ENCODE measurements around the gene NXPH3.
A peak's percentile ranks its signal among the peaks of the same experiment; 100 is the strongest.

NXPH3 gene

DNA sequence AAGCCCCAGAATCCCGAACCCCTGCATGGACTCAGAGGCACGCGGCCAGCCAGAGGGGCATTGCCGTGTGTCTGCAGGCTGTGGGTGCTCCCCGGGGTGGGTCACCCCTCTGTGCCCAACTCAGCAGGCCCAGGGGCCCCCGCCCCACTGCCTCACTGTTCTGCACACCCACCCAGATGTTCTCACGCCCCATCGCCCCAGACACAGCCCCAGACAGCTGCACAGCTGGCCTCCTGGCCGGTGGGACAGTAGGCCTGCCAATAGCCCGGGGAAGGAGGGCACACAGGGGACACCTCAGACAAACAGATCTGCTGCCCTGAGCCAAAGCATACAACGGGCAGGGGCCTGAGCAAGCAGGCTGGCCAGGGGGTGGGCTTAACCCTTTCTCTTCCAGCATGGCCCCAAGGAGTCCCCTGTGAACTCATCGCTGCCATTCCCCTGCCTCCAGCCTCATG lies 27.6 kb upstream of the NXPH3 start:
- no peak overlapping the region for H2AFZ ChIP-seq (ENCODE audit: low read length)
- no peaks in the 10 kb centered on the region for H3F3A ChIP-seq (ENCODE audit: low read depth)
- TF ChIP-seq EZH2phosphoT487 (IDR thresholded peaks at IDR 0.05; ENCODE audit: borderline replicate concordance) = no peak
- TF ChIP-seq, protein P1, sequence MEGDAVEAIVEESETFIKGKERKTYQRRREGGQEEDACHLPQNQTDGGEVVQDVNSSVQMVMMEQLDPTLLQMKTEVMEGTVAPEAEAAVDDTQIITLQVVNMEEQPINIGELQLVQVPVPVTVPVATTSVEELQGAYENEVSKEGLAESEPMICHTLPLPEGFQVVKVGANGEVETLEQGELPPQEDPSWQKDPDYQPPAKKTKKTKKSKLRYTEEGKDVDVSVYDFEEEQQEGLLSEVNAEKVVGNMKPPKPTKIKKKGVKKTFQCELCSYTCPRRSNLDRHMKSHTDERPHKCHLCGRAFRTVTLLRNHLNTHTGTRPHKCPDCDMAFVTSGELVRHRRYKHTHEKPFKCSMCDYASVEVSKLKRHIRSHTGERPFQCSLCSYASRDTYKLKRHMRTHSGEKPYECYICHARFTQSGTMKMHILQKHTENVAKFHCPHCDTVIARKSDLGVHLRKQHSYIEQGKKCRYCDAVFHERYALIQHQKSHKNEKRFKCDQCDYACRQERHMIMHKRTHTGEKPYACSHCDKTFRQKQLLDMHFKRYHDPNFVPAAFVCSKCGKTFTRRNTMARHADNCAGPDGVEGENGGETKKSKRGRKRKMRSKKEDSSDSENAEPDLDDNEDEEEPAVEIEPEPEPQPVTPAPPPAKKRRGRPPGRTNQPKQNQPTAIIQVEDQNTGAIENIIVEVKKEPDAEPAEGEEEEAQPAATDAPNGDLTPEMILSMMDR (conservative IDR thresholded peaks at IDR 0.05; ENCODE audit: low read length) = no peak
- H3K36me3 ChIP-seq (ENCODE audit: insufficient read depth, low read length) = no peaks in the 10 kb centered on the region
- H4K20me1 ChIP-seq (ENCODE audit: insufficient read depth, low read length, poor library complexity, severe bottlenecking) = no peaks in the 10 kb centered on the region
- peaks cover 9% of the 10 kb centered on the region; the same call in 1 of the 2 replicates for H3K9me3 ChIP-seq (ENCODE audit: insufficient read depth, low read depth, low read length)
- H3K9ac ChIP-seq (ENCODE audit: low read depth, low read length, poor library complexity, severe bottlenecking) = no peak overlapping the region
- no peak overlapping the region for H3K4me2 ChIP-seq (ENCODE audit: low read depth, low read length, poor library complexity, severe bottlenecking)
- peaks cover 7% of the 10 kb centered on the region for H3K4me1 ChIP-seq (ENCODE audit: insufficient read depth, low read length, poor library complexity, severe bottlenecking)
- H3K9me2 ChIP-seq (replicated peaks; ENCODE audit: low read depth, low read length) = no peaks in the 10 kb centered on the region
- H3K79me2 ChIP-seq (ENCODE audit: insufficient read depth, low read length) = no peaks in the 10 kb centered on the region
- no peak overlapping the region for H3K4me3 ChIP-seq (ENCODE audit: low read length, poor library complexity, severe bottlenecking)
- H3K27me3 ChIP-seq (ENCODE audit: insufficient read depth, low read length, poor library complexity, severe bottlenecking) = no peaks in the 10 kb centered on the region

DNA sequence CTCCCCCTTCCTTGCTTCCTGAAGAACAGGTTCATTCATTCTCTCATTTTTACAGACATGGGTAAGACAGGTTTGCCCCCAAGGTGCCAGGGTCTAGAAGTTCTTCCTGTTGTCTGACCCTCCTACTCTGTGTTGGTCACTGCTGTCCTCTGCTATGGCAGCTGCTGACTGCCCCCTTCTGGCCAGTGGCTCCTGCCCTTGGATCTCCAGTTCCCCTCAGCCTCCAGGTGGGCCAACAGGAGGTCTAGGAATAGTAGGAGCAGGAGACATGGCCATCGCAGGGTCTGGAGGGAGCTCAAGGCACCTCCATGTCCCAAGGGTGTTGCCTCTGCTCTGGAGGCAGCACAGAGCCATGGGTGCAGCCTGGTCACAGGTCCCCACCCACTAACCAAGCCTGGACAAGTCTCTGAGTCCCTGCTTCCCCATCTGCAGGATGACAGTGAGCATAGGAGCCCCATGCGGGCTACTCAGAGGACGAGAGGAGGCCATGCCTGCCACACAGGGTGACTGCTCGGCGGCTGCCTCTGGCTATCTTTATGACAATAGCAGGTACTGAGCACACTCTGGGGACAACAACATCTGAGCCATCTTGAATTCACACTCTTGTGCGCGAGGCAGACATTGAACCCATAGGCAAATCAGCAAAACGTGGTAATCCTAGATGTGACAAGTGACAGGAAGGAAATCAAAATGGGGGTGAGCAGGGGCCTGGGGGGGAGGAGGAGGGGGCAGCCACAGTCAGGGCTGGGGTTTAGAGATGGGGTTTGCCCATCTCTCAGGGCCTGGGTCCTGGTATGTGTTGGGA lies 27.0 kb upstream of the NXPH3 start:
- TF ChIP-seq, protein P1 (conservative IDR thresholded peaks at IDR 0.05; ENCODE audit: low read length) = peak; percentile 86
- no peak for TF ChIP-seq EZH2phosphoT487 (IDR thresholded peaks at IDR 0.05; ENCODE audit: borderline replicate concordance)
- H3K9ac ChIP-seq (ENCODE audit: low read depth, low read length, poor library complexity, severe bottlenecking) = no peak overlapping the region

GRCh38 chr17:49549311-49549605 lies 26.4 kb upstream of the NXPH3 start:
- no peaks in the 10 kb centered on the region for H3F3A ChIP-seq (ENCODE audit: low read depth)
- H3K4me1 ChIP-seq (ENCODE audit: insufficient read depth, low read length, poor library complexity, severe bottlenecking) = peaks cover 7% of the 10 kb centered on the region
- H3K36me3 ChIP-seq (ENCODE audit: insufficient read depth, low read length) = no peaks in the 10 kb centered on the region
- no peak overlapping the region for H3K9ac ChIP-seq (ENCODE audit: low read depth, low read length, poor library complexity, severe bottlenecking)
- no peak overlapping the region for H3K4me3 ChIP-seq (ENCODE audit: low read length, poor library complexity, severe bottlenecking)
- TF ChIP-seq EZH2phosphoT487 (IDR thresholded peaks at IDR 0.05; ENCODE audit: borderline replicate concordance) = no peak
- TF ChIP-seq, protein P1 (conservative IDR thresholded peaks at IDR 0.05; ENCODE audit: low read length) = no peak
- no peaks in the 10 kb centered on the region for H3K9me3 ChIP-seq (ENCODE audit: insufficient read depth, low read depth, low read length)
- no peak overlapping the region for H3K4me2 ChIP-seq (ENCODE audit: low read depth, low read length, poor library complexity, severe bottlenecking)
- no peaks in the 10 kb centered on the region for H4K20me1 ChIP-seq (ENCODE audit: insufficient read depth, low read length, poor library complexity, severe bottlenecking)
- H3K27me3 ChIP-seq (ENCODE audit: insufficient read depth, low read length, poor library complexity, severe bottlenecking) = no peaks in the 10 kb centered on the region
- H3K79me2 ChIP-seq (ENCODE audit: insufficient read depth, low read length) = no peaks in the 10 kb centered on the region
- no peak overlapping the region; the same call in 1 of the 2 replicates for H2AFZ ChIP-seq (ENCODE audit: low read length)
- H3K9me2 ChIP-seq (replicated peaks; ENCODE audit: low read depth, low read length) = no peaks in the 10 kb centered on the region

More for the DNA sequence above, 27.0 kb upstream of the NXPH3 start:
- no peaks in the 10 kb centered on the region for H3K27me3 ChIP-seq (ENCODE audit: insufficient read depth, low read length, poor library complexity, severe bottlenecking)
- peaks cover 5% of the 10 kb centered on the region; the same call in 1 of the 2 replicates for H3K9me3 ChIP-seq (ENCODE audit: insufficient read depth, low read depth, low read length)
- H3K4me2 ChIP-seq (ENCODE audit: low read depth, low read length, poor library complexity, severe bottlenecking) = no peak overlapping the region
- H2AFZ ChIP-seq (ENCODE audit: low read length) = no peak overlapping the region; the same call in 1 of the 2 replicates
- no peaks in the 10 kb centered on the region for H3K79me2 ChIP-seq (ENCODE audit: insufficient read depth, low read length)
- H4K20me1 ChIP-seq (ENCODE audit: insufficient read depth, low read length, poor library complexity, severe bottlenecking) = no peaks in the 10 kb centered on the region
- no peaks in the 10 kb centered on the region for H3F3A ChIP-seq (ENCODE audit: low read depth)
- H3K4me3 ChIP-seq (ENCODE audit: low read length, poor library complexity, severe bottlenecking) = no peak overlapping the region
- H3K9me2 ChIP-seq (replicated peaks; ENCODE audit: low read depth, low read length) = no peaks in the 10 kb centered on the region
- H3K36me3 ChIP-seq (ENCODE audit: insufficient read depth, low read length) = no peaks in the 10 kb centered on the region
- H3K4me1 ChIP-seq (ENCODE audit: insufficient read depth, low read length, poor library complexity, severe bottlenecking) = peaks cover 7% of the 10 kb centered on the region

Data from Loucy (cell line).